WTC11 (cell line): ENCODE results near the gene HOXB6.

Experiments
- CTCF ChIP-seq: fragments of 200-600 bp; IDR thresholded peaks from 2 replicates; pipeline ENCODE4 v1.8.0; 2022; ENCODE audit warnings: antibody characterized with exemption
- TEAD1 ChIP-seq: sonication (generic); formaldehyde crosslinking; IDR thresholded peaks from 2 replicates; pipeline ENCODE4 v1.8.0; 2022; ENCODE audit warnings: mild to moderate bottlenecking, missing genetic modification reagents

- TF ChIP-seq TEAD1 (CRISPR knock-in tag) = no peak
- no peak for TF ChIP-seq CTCF
Observed at GRCh38 chr17:48639982-48640857, 35.4 kb upstream of the HOXB6 start.
